HG03558 (cell line): Measurements from ENCODE around the gene NBPF9.
"Not testable (repeated sequence)": the region's sequence is repeated elsewhere in the genome, so short reads cannot be mapped to it uniquely, and the experiment has no call there.

ENCODE experiments used
- ATAC-seq: cut with Tn5 transposase; IDR thresholded peaks from one replicate; pipeline ENCODE4 v1.9.1; 2021; ENCODE audit warnings: moderate number of reproducible peaks; ENCODE audit not compliant: unreplicated experiment; ENCODE audit errors: extremely low read depth

The NBPF9 gene

DNA sequence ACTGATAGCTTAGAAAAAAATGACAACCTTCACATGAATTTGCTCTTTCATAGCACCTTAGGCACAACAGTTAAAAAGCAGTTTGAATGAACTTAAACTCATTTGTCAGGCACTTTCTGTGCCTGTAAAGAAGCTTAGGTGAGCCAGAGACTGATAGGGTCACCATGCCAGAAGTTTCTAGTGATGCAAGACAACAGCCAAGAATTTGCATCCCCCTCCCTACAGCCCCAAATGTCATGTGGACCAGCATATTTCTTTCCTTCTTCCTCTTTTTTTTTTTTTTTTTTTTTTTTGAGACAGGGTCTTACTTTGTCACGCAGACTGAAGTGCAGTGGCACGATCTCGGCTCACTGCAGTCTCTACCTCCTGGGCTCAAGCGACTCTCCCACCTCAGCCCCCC is 89.8 kb downstream of the NBPF9 start:
- ATAC-seq: not testable (repeated sequence)

DNA sequence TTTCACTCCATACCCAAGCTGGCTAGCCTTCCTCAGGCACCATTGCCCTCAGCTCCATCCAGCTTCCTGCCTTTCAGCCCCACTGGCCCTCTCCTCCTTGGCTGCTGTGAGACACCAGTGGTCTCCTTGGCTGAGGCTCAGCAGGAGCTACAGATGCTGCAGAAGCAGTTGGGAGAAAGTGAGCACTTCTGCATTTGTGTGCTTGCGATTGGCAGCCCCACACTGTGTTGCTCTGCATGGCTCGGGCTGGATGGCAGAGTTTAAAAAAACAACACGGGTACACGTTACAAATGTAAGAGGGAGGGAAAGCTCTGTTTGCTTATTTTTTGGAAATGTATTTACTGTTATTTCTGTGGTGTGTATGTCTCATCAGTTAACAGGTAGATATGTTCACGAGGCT is 90.8 kb downstream of the NBPF9 start:
- not testable (repeated sequence) for ATAC-seq

DNA sequence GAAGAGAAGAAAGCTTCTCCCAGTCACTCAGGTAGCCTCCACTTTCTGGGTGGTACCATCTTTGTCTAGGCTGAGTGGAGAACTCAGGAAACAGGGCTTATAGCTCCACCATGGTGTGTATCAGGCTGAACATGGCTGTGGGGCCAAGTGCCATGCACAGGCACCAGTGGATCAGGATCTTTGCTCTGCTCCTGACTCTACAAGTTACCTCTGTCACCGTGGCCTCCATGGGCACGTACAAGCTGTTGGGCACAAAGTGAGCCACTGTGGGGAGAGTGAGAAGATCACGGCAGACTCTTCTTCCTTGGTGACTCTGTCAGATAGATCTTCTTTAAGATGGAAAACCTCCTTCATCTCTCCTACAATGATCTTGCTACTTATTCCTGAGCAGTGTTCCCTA is 93.6 kb downstream of the NBPF9 start:
- not testable (repeated sequence) for ATAC-seq

DNA sequence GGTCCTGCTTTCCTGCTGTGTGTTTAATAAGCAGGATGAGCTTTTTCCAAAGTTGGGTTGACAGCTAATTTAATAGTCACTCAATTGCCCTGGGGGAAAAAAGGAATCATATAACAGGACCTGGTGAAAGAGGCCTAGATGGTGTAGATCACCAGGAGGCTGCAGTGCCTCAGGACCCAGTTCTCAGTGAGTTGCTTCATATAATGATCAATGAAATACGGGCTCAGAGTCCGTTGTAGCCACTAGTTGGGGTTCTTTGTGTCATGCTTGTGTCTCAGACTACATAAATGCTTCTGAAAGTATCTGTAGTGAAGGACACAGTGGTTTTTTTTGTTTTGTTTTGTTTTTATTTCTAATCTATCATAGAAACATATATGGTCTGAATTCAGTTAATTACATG is 94.6 kb downstream of the NBPF9 start:
- not testable (repeated sequence) for ATAC-seq

DNA sequence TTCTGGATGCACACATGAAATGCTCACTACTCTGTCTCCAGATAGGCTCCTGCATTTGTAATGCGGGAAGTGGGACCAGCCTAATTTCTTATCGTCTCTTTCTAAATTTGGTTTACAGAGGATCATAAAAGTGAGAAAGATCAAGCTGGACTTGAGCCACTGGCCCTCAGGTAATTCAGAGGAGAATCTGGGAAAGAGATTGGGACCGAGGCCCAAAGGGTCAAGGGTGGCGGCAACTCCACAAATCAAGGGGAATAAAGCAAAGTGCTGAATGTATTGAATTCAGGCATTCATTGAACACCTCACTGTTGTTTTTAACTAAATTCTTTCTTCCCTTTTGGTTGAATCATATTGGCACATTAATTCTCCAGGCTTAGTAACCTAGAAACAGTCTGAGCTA is 95.0 kb downstream of the NBPF9 start:
- not testable (repeated sequence) for ATAC-seq
